Measurements from ENCODE around the gene CREBRF.
A peak's percentile ranks its signal among the peaks of the same experiment; 100 is the strongest.
"Not testable (repeated sequence)": the region's sequence is repeated elsewhere in the genome, so short reads cannot be mapped to it uniquely, and the experiment has no call there.

Gene CREBRF

GRCh38 chr5:173089581-173089980 lies 33.4 kb downstream of the CREBRF start:
- no peak for DNase-seq

- no peak for DNase-seq
These were observed 34.5 kb downstream of the CREBRF start for GRCh38 chr5:173090639-173091038.

GRCh38 chr5:173091981-173092380 lies 35.8 kb downstream of the CREBRF start:
- no peak for DNase-seq

GRCh38 chr5:173093606-173094005 lies 37.5 kb downstream of the CREBRF start:
- DNase-seq: peak; percentile 28

- DNase-seq: peak; percentile 84
These were observed 38.0 kb downstream of the CREBRF start for GRCh38 chr5:173094012-173094661.

- no peak for DNase-seq
These were observed 42.6 kb downstream of the CREBRF start for GRCh38 chr5:173098787-173099186.

GRCh38 chr5:173099461-173099860 lies 43.3 kb downstream of the CREBRF start:
- no peak for DNase-seq

GRCh38 chr5:173101245-173101644 lies 45.1 kb downstream of the CREBRF start:
- no peak for DNase-seq

GRCh38 chr5:173103411-173103810 lies 47.3 kb downstream of the CREBRF start:
- DNase-seq: no peak

GRCh38 chr5:173108914-173109313 lies 52.8 kb downstream of the CREBRF start:
- no peak for DNase-seq

- no peak for DNase-seq
These were observed 58.4 kb downstream of the CREBRF start for GRCh38 chr5:173114536-173114935.

GRCh38 chr5:173119719-173120118 lies 63.6 kb downstream of the CREBRF start:
- no peak for DNase-seq

GRCh38 chr5:173123416-173123815 lies 67.3 kb downstream of the CREBRF start:
- peak; percentile 43 for DNase-seq

- DNase-seq: not testable (repeated sequence)
These were observed 76.0 kb downstream of the CREBRF start for GRCh38 chr5:173132166-173132565.

- DNase-seq: no peak
These were observed 82.6 kb downstream of the CREBRF start for GRCh38 chr5:173138707-173139106.

GRCh38 chr5:173139631-173140030 lies 83.5 kb downstream of the CREBRF start:
- no peak for DNase-seq

GRCh38 chr5:173140769-173141168 lies 84.6 kb downstream of the CREBRF start:
- DNase-seq: no peak

- DNase-seq: no peak
These were observed 87.4 kb downstream of the CREBRF start for GRCh38 chr5:173143567-173143966.

GRCh38 chr5:173144200-173145176 lies 88.3 kb downstream of the CREBRF start, which contains the start of gene BNIP1:
TSS of gene BNIP1 (plus strand) at chr5:173144531. CDS start at chr5:173144546, 15 bp downstream.
- peak; percentile 90 for DNase-seq

GRCh38 chr5:173148354-173148753 lies 92.2 kb downstream of the CREBRF start:
- DNase-seq: no peak

GRCh38 chr5:173152547-173152946 lies 96.4 kb downstream of the CREBRF start:
- DNase-seq: no peak

GRCh38 chr5:173153842-173154241 lies 97.7 kb downstream of the CREBRF start:
- no peak for DNase-seq

- not testable (repeated sequence) for DNase-seq
These were observed 98.5 kb downstream of the CREBRF start for GRCh38 chr5:173154619-173155018.

- DNase-seq: no peak
These were observed 99.8 kb downstream of the CREBRF start for GRCh38 chr5:173155912-173156311.

Data from NCI-H226 (cell line).